HG03469 (cell line): ENCODE results near the gene FOXC1.

ENCODE experiments used
- ATAC-seq: cut with Tn5 transposase; IDR thresholded peaks from one replicate; pipeline ENCODE4 v1.9.1; 2021; ENCODE audit warnings: mild to moderate bottlenecking, moderate library complexity, moderate number of reproducible peaks; ENCODE audit not compliant: unreplicated experiment

The FOXC1 gene

GRCh38 chr6:1640476-1640875 is 30.8 kb downstream of the FOXC1 start:
- ATAC-seq, result no peak

DNA sequence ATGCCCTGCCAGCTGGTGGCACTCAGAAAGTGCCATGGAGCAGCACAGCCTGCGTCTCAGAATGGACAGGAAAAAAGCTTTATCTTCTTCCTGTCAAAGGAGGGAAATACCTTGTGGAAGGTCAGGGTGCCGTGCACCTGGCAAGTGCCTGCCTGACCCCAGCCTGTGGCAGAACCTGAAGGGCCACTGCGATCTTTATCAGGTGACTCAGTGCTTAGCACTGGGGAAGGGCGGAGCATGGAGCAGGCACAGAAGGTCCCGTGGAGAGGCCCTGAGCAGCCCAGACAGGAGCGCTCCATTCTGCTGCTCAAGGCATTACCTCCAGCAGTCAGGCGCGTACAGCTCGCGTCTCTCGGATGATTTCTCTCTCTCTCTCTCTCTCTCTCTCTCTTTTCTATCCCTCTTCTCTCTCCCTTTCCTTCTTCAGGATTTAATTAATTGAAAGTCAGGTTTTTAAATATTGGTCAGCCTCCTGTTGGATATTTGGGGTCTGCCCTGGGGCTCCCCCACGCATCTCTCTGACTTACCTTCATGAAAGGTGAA is 31.7 kb downstream of the FOXC1 start:
- no peak for ATAC-seq

DNA sequence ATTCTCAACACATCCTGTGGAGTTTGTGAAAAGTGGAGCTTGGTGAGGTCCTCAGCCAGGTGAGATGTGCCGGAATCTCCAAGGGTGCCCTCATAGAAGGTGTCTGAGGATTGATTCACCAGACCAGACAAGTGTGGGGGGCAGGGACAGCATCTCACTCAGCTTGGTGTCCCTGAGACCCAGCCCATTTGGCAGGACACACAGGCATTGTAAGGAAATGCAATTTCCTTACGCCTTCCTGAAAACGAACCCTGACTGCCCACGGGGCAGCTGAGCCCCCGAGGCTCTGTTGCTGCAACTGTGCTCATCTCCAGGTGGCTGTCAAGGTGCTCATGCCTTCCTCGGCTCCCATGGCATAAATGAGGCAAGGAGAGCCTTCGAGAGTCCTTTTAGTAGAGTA is 33.4 kb downstream of the FOXC1 start:
- no peak for ATAC-seq

DNA sequence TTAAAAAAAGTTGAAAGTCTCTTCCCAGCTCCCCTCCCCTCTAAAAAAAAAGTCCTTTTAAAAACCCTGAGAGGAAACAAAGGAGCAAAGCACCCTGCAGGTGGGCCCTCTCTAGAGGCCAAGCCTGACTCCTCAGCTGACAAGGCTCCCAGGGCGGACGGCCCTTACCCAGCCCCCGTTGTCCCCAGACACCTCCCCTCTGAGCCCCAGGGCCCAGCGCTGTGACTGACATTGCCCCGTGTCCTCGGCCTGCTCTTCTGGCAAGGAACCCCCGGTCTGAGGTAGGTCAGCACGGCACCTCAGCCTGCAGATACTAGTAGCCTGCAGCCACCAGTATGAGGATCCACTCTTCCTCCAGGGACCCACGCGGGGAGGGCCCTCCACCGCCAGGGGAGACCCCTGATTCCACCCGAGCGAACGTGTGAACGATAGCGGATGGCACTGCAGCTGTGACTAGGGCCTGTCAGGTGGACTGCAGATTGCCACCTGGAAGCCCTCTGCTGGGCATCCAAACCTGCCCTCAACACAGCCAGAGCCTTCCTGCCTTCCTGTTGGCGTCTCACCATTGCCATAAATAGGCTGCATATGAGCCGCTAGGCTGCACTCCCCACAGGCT is 34.2 kb downstream of the FOXC1 start:
- ATAC-seq, result no peak

DNA sequence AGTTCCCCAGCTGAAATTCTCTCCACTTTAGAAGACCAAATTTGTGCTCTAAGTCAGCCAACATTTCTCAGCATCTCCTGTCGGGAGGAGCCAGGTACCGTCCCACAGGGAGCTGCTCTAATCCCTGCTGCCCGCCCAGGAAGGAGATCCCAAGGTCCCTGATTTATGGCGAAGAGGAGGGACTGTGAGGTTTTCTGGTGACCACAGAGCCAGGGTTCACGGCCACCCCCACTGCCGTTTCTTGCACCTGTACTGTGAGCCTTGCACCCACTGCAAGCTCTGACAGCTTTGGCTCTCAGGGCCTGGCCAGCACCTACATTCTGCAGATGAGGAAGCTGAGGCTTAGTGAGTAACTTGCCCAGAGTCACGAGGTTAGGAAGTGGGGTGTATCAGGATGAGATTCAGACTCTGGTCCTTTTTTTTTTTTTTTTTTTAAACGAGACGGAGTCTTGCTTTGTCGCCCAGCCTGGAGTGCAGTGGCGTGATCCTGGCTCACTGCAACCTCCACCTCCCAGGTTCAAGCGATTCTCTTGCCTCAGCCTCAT is 34.9 kb downstream of the FOXC1 start:
- ATAC-seq, result no peak

DNA sequence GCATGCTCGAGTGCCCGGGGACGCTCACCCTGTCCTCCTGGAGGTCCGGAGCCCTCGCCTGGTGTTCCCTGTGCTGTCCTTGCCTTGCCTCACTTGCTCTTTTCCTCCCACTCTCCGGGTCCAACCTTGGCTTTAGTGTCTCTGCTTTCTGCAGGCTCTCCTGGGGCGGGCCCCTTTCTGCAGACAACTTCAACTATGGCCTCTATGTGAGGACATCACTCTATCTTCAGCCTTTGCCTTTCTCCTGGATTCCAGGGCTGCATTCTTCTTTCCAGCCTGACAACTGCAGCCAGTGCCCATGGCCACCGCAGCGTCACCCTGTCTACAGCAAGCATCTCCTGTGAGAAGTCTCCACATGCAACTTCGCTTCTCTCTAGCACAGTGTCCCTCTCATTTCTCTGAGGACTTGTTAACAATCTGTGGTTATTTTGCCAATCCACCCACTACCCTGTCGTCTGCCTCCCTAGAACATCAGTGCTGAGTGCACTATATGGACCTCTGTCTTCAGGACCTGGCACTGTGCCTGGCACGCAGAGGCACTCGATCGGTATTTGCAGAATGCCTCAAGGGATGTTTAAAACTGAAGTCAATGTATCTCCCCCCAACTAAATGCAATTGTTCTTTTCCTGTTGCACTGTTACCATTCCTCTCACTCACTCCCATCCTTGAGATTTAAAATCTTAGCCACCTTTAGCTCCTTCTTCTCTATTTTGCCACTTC is 35.9 kb downstream of the FOXC1 start:
- ATAC-seq, result no peak

DNA sequence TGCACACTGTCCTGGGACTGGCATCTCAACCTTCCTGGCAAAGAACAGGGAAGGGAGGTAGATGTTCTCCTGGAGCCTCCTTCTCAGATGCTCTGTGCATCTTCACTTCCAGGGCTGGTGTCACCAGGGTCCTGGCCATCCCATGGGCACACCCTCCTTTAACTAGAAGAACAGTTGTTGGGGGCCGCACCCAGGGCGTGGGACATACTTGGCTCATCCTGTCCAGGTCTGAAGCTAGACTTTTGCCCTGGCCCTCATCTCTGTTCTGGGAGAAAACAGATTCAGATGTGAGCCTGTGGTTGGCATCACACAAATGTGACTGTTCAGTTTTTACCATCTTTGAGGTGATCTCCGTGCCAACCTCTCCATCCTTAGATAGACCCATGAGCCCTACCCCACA is 41.6 kb downstream of the FOXC1 start:
- ATAC-seq, result no peak

DNA sequence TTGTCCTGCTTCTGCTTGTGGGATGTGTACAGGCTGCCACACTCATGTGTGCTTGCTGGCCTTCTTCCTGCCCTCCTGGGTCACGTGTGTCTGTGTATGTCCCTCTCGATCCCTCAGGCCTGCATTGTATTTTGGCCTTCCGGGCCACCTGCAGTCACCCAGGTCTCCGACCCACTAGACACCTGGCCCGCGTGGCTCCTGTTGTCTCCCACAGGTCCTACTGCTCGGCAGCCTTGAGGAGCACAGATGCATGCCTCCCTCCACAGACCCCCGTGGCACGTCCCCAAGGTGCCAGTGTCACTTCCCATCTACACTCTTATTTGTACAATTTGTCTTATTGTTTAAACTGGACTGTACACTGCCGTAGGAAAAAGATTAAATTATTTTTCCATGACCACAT is 43.1 kb downstream of the FOXC1 start:
- no peak for ATAC-seq

GRCh38 chr6:1654054-1654453 is 44.3 kb downstream of the FOXC1 start:
- no peak for ATAC-seq

DNA sequence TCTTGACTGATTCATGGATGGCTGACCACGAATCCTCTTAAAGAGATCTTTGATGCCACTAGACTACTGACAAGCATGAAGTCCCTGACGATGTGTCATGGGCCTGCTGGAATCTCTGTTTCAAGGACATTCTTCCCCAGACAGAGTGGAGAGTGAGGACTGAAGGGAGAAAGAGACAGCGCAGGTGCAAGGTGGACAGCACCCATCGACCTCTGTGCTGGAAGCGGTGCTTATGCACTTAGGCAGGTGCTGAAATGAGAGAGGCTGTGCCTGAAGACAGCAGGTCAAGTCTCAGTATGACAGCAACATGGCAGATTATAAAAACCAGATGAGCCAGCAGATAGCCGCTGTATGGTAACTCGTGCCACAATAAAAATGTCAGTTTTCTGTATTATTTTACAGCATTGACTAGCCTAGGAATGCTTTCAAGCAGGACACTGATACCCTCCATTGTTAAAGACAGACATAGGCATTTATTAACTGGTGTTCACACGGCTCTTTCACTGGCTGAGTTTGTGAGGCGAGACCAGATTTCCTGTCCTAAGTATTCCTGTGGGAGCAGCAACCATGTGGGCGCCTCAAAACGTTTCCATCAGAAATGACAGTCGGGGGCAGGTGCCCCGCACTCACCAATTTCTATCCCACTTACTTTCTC is 47.5 kb downstream of the FOXC1 start:
- no peak for ATAC-seq

DNA sequence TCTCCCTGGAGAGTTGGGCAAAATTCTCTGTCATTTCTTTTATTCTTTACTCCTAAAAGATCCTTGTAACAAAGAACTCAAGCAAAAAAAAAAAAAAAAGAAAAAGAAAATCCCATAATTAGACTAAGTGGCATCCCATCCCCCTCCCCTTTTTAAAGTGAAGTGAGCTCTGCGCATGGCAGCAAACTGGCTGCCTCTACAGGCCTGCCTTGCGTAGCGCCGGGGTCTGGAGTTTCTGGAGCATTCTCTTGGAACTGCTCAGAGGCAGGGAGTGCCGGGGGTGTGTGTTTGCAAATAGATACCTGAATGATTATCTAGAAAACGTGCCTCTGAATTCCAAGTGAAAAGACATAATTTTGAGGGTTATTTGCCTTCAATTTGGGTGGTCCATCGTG is 48.1 kb downstream of the FOXC1 start:
- no peak for ATAC-seq

DNA sequence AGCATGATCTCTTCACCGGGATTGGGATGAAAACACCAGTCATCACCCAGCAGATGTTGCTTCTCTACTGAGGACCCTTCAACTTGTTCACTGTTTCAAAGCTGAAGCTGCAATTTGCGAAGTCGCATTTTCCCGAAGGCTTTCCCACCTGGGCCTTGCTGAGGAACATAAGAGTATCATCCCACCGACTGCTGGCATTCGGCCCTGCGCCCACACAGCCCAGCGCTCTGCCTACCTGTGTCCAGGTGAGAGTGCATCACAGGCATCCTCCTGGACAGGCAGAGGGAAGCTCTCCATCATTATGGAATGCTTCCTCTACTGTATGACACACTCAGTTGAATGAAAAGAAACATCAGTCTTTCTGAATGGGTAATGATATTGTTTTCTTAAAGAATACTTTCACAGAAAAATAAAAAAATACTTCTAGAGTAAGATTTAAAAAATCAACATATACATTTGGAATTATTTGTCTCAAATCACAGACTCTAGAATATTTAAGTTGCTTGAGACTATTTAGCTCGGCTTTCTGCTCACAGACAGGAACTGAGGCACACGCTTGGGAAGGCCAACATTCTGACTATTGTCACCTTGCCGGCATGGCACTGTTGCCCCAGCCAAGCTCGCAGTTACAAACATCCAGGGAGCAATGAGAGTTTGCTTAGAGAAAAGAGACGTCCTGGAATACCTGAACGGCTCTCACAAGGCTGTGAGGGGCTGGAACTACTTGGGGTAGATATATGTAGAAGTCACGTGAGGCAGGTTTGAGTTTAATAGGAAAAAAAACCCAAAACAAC is 48.7 kb downstream of the FOXC1 start:
- ATAC-seq, result no peak

DNA sequence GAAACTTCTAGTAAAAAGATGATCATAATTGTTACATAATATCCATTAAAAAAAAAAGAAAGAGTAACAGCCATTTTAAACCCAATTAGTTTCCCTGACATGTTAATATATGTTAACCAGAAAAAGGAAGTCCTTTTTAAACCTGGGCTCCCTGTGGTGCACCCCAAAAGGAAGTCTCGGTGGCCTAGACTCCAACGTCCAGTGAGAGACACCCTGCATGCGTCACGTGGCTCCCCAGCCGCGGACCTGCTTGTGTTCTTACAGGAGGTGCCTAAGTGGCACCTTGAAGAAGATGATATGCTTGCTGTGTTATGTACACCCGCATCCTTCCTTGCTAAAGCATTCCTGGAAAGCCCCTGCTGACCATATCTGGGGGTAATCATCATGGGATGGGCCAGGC is 50.1 kb downstream of the FOXC1 start:
- no peak for ATAC-seq

DNA sequence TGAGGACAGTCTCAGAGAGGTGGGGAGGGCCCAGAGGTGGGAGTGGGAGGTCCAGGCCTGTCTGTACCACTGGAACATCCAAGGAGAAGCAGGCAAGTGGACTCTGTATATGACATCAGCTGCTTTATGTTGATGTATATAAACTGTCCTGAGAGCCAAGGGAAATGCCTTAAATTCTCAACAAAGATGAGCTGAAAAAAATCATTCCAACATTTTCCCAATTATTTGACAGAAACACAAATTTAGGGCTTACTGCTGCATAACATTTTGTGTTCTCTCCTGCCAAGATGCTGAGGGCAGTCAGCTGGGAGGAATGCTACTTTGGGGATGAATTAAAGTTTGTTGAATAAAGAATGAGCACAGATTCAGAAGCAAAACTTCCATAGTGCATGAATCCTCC is 52.8 kb downstream of the FOXC1 start:
- ATAC-seq, result no peak
